BLaER1 treated with 17β-estradiol and CSF1 and Interleukin-3, amounts not matched to agents 10 nM and 100 nM (cell line): ENCODE data around the gene WASF1.

Source experiments
- H3K27ac ChIP-seq, 11 experiments: shearing (Covaris generic); formaldehyde crosslinking; 2 replicates each; pipeline ENCODE4 v1.8.1; 2022
- H3K27me3 ChIP-seq, 11 experiments: shearing (Covaris generic); formaldehyde crosslinking; 2 replicates each; pipeline ENCODE4 v1.8.1; 2022
- H3K36me3 ChIP-seq, 11 experiments: shearing (Covaris generic); formaldehyde crosslinking; 2 replicates each; pipeline ENCODE4 v1.8.1; 2022
- H3K4me1 ChIP-seq, 10 experiments: shearing (Covaris generic); formaldehyde crosslinking; 2 replicates each; pipeline ENCODE4 v1.8.1; 2022
- H3K4me2 ChIP-seq, 11 experiments: shearing (Covaris generic); formaldehyde crosslinking; 2 replicates each; pipeline ENCODE4 v1.8.1; 2022
- H3K4me3 ChIP-seq, 10 experiments: shearing (Covaris generic); formaldehyde crosslinking; 2 replicates each; pipeline ENCODE4 v1.8.1; 2022
- H3K9ac ChIP-seq, 11 experiments: shearing (Covaris generic); formaldehyde crosslinking; 2 replicates each; pipeline ENCODE4 v1.8.1; 2022
- H3K9me3 ChIP-seq, 11 experiments: shearing (Covaris generic); formaldehyde crosslinking; replicated peaks in 1 of 11; 2 replicates each; pipeline ENCODE4 v1.8.1; 2022
- H4K20me1 ChIP-seq, 11 experiments: shearing (Covaris generic); formaldehyde crosslinking; 2 replicates each; pipeline ENCODE4 v1.8.1; 2022
- Cebpa-rat ChIP-seq, 11 experiments: shearing (Covaris generic); IDR thresholded peaks; 2 replicates each; pipeline ENCODE4 v1.8.1; 2022

The WASF1 gene

GRCh38 chr6:110181131-110182030 lies 1.9 kb upstream of the WASF1 start:
- Histone ChIP-seq H3K4me2 (peak overlapping the region; percentile 90 to 98 (median 93)), H3K9me3 (peaks cover 0 to 4% (median 0%) of the 10 kb centered on the region in 11 experiments; a peak in 1 of 22 replicates), H3K27ac (peak overlapping the region; percentile 5 to 99 (median 99); a peak in 21 of 22 replicates), H3K4me1 (peaks cover 28 to 50% (median 39%) of the 10 kb centered on the region in 10 experiments), H3K4me3 (peak overlapping the region; percentile 79 to 98 (median 90)), H3K27me3 (no peaks in the 10 kb centered on the region), H3K36me3 (peaks cover 0 to 35% (median 27%) of the 10 kb centered on the region in 11 experiments; a peak in 19 of 22 replicates), H4K20me1 (peaks cover 9 to 70% (median 50%) of the 10 kb centered on the region in 11 experiments; a peak in 18 of 22 replicates), H3K9ac (peak overlapping the region; percentile 93 to 99 (median 97))
- no peak for TF ChIP-seq Cebpa-rat (IDR thresholded peaks at IDR 0.05)

GRCh38 chr6:110180228-110181008 lies 948 bp upstream of the WASF1 start, which contains the start of gene CDC40:
Gene CDC40 (plus strand): TSS chr6:110180427. CDS start chr6:110180445, 18 bp downstream.
- peak within 1 kb of the TSS; percentile 90 to 98 (median 93) for H3K4me2 ChIP-seq
- H3K36me3 ChIP-seq: peaks cover 0 to 26% (median 18%) of the 10 kb centered on the region in 11 experiments; a peak in 15 of 22 replicates
- 0 out of 22 replicates have a peak, but pooled peaks cover 0 to 1% (median 0%) of the 10 kb centered on the region in 11 experiments for H3K9me3 ChIP-seq
- H3K4me3 ChIP-seq: peak within 1 kb of the TSS; percentile 79 to 98 (median 90)
- no peak for TF ChIP-seq Cebpa-rat (IDR thresholded peaks at IDR 0.05)
- H3K4me1 ChIP-seq: peaks cover 28 to 52% (median 39%) of the 10 kb centered on the region in 10 experiments
- H3K27me3 ChIP-seq: no peaks in the 10 kb centered on the region
- H3K27ac ChIP-seq: peak within 1 kb of the TSS; percentile 92 to 99 (median 99)
- peaks cover 9 to 70% (median 49%) of the 10 kb centered on the region in 11 experiments; a peak in 18 of 22 replicates for H4K20me1 ChIP-seq
- peak within 1 kb of the TSS; percentile 93 to 99 (median 97) for H3K9ac ChIP-seq

GRCh38 chr6:110178626-110179405 lies 654 bp downstream of the WASF1 start:
- H4K20me1 ChIP-seq: peaks cover 12 to 82% (median 63%) of the 10 kb centered on the region in 11 experiments; a peak in 21 of 22 replicates
- H3K27me3 ChIP-seq: no peaks in the 10 kb centered on the region
- H3K4me3 ChIP-seq: peak overlapping the region; percentile 79 to 98 (median 90)
- peaks cover 1 to 19% (median 12%) of the 10 kb centered on the region in 11 experiments; a peak in 13 of 22 replicates for H3K36me3 ChIP-seq
- H3K4me1 ChIP-seq: peaks cover 28 to 55% (median 39%) of the 10 kb centered on the region in 10 experiments
- H3K9me3 ChIP-seq: no peaks in the 10 kb centered on the region
- H3K27ac ChIP-seq: peak overlapping the region; percentile 92 to 99 (median 99)
- peak overlapping the region; percentile 59 to 79 (median 73) for H3K4me2 ChIP-seq
- H3K9ac ChIP-seq: peak overlapping the region; percentile 93 to 99 (median 97)
- no peak for TF ChIP-seq Cebpa-rat (IDR thresholded peaks at IDR 0.05)

GRCh38 chr6:110173506-110174132 lies 5.9 kb downstream of the WASF1 start:
- H3K36me3 ChIP-seq: peaks cover 4 to 29% (median 11%) of the 10 kb centered on the region in 11 experiments; a peak in 12 of 22 replicates
- no peak overlapping the region for H3K9ac ChIP-seq
- no peak overlapping the region for H3K4me3 ChIP-seq
- peaks cover 3 to 27% (median 12%) of the 10 kb centered on the region in 10 experiments; a peak in 19 of 20 replicates for H3K4me1 ChIP-seq
- H3K4me2 ChIP-seq: no peak overlapping the region
- TF ChIP-seq Cebpa-rat (IDR thresholded peaks at IDR 0.05): no peak
- H4K20me1 ChIP-seq: peaks cover 6 to 100% (median 73%) of the 10 kb centered on the region in 11 experiments; a peak in 21 of 22 replicates
- H3K27ac ChIP-seq: no peak overlapping the region
- no peaks in the 10 kb centered on the region for H3K27me3 ChIP-seq
- H3K9me3 ChIP-seq: peaks cover 0 to 18% (median 9%) of the 10 kb centered on the region in 11 experiments; a peak in 11 of 22 replicates

GRCh38 chr6:110170081-110170480 lies 9.4 kb downstream of the WASF1 start:
- peaks cover 4 to 52% (median 24%) of the 10 kb centered on the region in 11 experiments; a peak in 15 of 22 replicates for H3K36me3 ChIP-seq
- H3K9ac ChIP-seq: no peak overlapping the region
- no peak overlapping the region for H3K4me3 ChIP-seq
- no peak overlapping the region for H3K27ac ChIP-seq
- peaks cover 0 to 6% (median 0%) of the 10 kb centered on the region in 10 experiments; a peak in 4 of 20 replicates for H3K4me1 ChIP-seq
- no peaks in the 10 kb centered on the region for H3K27me3 ChIP-seq
- no peak for TF ChIP-seq Cebpa-rat (IDR thresholded peaks at IDR 0.05)
- peaks cover 0 to 97% (median 80%) of the 10 kb centered on the region in 11 experiments; a peak in 20 of 22 replicates for H4K20me1 ChIP-seq
- H3K4me2 ChIP-seq: no peak overlapping the region
- peaks cover 0 to 30% (median 17%) of the 10 kb centered on the region in 11 experiments; a peak in 16 of 22 replicates for H3K9me3 ChIP-seq

GRCh38 chr6:110158479-110158878 lies 21.0 kb downstream of the WASF1 start:
- peaks cover 0 to 17% (median 4%) of the 10 kb centered on the region in 11 experiments; a peak in 7 of 22 replicates for H4K20me1 ChIP-seq
- H3K36me3 ChIP-seq: peaks cover 15 to 59% (median 34%) of the 10 kb centered on the region in 11 experiments; a peak in 21 of 22 replicates
- H3K4me1 ChIP-seq: no peaks in the 10 kb centered on the region
- H3K9ac ChIP-seq: no peak overlapping the region
- no peaks in the 10 kb centered on the region for H3K27me3 ChIP-seq
- TF ChIP-seq Cebpa-rat (IDR thresholded peaks at IDR 0.05): no peak
- H3K4me2 ChIP-seq: no peak overlapping the region
- H3K9me3 ChIP-seq: peaks cover 26 to 58% (median 48%) of the 10 kb centered on the region in 11 experiments
- no peak overlapping the region for H3K27ac ChIP-seq
- no peak overlapping the region for H3K4me3 ChIP-seq

GRCh38 chr6:110147870-110148269 lies 31.6 kb downstream of the WASF1 start:
- H3K4me1 ChIP-seq: peaks cover 15 to 28% (median 20%) of the 10 kb centered on the region in 10 experiments
- peak overlapping the region in 2 of 11 experiments; percentile 7 to 21; a peak in 2 of 22 replicates for H3K27ac ChIP-seq
- peaks cover 0 to 15% (median 7%) of the 10 kb centered on the region in 11 experiments; a peak in 9 of 22 replicates for H3K9me3 ChIP-seq
- H3K4me2 ChIP-seq: peak overlapping the region; percentile 42 to 81 (median 70)
- H4K20me1 ChIP-seq: peaks cover 0 to 37% (median 8%) of the 10 kb centered on the region in 11 experiments; a peak in 11 of 22 replicates
- no peak for TF ChIP-seq Cebpa-rat (IDR thresholded peaks at IDR 0.05)
- no peak overlapping the region for H3K4me3 ChIP-seq
- H3K9ac ChIP-seq: no peak overlapping the region; a peak in 2 of 22 replicates
- peaks cover 0 to 44% (median 11%) of the 10 kb centered on the region in 11 experiments; a peak in 13 of 22 replicates for H3K36me3 ChIP-seq
- H3K27me3 ChIP-seq: no peaks in the 10 kb centered on the region
